ENCODE results near the gene GPR17.

GPR17 gene

GRCh38 chr2:127630096-127630863, 15.7 kb upstream of the GPR17 start:
- no peak for DNase-seq

DNA sequence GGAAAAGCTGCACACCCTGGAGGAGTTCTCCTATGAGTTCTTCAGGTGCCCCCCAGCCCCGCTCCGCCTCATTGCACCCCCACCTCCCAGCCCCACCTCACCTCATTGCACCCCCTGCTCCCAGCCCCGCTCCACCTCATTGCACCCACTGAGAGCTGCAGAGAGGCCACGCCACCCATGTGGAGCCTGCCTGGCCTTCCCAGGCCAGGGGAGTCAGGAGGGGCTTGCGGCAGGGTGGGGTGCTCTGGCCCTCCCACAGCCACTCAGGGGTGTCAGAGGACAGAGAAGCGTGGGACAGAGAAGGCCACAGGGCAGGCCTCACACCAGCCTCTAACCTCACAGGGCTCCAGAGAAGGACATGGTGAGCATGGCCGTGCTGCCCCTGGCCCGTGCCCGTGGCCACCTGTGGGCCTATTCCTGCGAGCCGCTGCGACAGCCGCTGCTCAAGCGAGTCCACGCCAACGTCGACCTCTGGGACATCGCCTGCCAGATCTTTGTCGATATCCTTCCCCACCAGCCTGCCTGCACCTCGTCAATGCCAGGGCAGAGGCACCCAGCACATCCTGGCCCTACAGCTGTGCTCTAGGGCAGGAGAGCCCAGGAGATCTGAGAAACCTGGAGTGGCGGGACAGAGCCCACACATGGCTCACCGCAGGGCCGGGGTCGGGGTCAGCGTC, 15.0 kb upstream of the GPR17 start:
- DNase-seq = no peak

- no peak for DNase-seq
Observed at GRCh38 chr2:127631541-127631996, 14.4 kb upstream of the GPR17 start.

DNA sequence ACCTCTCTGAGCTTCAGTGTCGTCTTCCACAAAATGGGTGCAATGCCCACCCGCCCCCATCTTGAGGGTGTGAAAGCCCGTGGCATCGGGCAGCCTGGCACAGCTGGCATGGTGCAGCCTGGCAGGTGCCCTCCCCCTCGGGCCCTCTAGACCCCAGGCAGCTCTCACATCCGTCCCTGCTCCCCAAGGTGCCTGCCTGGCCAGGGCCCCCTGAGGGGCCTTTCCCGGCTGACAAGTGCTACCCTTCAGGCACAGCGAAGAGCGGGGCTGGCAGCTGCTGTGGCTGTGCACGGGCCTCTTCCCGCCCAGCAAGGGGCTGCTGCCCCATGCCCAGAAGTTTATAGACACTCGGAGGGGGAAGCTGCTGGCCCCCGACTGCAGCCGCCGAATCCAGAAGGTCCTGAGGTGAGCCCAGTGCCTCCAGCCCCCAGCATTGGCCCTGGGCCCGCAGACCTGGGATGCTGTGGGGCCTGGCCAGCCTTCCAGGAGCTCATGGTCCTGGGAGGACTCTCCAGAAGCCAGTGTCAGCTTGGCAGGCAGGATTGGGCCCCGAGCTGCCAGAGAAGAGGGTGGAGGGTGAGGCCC, 13.9 kb upstream of the GPR17 start:
- no peak for DNase-seq

DNA sequence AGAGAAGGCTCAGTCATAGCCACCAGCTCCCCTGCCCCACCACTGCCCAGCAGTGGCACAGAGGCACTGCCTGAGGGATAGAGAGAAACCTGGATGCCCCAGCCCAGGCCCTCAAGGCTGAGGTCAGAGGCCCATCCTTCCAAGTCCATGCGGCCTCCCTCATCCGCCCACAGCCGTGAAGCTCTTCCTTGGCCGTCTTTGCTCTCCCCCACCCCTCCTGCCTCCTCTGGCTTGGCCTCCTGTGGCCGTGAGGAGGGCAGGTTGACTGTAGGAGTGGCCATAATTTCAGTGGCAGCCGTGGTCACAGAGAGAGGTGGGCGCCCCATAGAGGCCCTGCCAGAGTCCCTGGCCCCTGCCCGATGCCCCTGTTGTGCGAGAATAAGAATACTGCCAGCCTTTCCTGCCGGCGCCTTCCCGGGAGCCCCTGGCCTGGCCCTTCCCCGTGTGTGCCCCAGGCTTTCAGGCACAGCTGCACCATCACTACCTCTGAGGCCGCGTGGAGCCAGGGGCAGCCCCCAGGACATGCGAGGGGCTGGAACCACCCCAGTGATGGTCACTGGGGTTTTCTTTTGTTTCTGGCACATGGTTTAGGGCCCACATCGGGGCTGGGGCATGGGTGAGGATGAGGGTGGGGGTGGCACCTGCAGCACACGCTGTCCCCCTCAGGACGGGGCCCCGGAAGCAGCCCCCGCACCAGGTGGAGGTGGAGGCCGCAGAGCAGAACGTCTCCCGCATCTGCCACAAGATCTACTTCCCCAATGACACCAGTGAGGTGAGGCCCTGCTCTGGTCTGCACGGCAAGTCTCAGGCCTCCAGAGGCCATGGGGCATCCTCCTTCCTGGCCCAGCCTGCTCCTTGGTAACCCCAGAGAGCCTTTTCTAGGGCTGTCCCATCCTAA, 13.1 kb upstream of the GPR17 start:
- no peak for DNase-seq

GRCh38 chr2:127633556-127634065, 12.3 kb upstream of the GPR17 start:
- DNase-seq = no peak

- no peak for DNase-seq
Observed at GRCh38 chr2:127634066-127634617, 11.8 kb upstream of the GPR17 start.

- DNase-seq = no peak
Observed at GRCh38 chr2:127634626-127635379, 11.2 kb upstream of the GPR17 start.

DNA sequence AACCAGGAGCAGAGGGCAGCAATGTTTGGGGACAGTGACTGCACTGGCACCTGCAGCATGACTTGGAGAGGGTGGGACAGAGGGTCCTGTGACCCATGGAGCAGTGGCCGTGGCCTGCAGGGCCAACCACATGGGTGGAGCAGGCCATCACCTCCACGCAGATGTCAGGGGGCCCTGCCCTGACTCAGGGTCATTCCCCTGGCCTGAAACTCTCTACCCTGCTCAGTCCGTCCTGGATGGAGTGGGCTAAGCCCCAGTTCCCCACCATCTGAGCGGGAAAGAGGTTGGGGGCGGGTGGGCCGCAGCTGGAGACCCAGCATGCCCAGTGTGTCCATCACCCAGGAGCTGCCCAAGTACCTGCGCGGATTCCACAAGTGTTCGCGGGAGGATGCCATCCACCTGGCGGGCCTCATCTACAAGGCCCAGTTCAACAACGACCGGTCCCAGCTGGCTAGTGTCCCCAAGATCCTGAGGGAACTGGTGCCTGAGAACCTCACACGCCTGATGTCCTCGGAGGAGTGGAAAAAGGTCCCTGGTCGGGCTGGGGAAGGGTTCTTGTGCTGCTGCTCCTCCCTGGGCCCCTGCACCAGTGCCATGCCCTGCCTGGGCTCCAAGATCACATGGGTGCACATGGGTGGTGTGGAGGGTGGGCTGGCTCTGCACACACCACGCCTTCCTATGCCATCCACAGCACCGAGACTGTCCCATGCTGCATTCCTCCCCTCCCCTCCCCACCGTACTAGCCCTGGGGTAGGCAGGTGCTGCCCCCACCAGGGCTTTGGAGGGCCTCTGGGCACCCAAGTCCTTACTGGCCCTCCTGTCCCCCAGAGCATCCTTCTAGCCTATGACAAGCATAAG, 10.3 kb upstream of the GPR17 start:
- DNase-seq = no peak

- no peak for DNase-seq
Observed at GRCh38 chr2:127636248-127637235, 9.4 kb upstream of the GPR17 start.

DNA sequence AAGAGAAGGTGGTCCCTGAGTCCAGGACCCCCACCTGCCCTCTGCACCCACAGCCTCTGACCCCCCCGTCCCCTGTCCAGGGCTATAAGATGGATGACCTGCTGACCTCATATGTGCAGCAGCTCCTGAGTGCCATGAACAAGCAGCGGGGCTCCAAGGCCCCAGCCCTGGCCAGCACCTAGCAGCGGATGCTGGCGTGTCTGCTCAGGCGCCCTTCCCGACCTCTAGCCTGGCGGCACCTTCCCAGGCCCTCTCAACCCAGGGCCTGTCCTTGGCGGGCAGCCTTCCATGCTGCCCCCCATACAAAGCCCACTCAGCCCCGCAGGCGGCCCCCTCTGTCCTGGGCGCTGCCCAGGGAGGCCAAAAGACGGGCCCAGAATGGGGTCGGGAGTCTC, 8.7 kb upstream of the GPR17 start:
- DNase-seq = no peak

GRCh38 chr2:127637725-127638252, 8.2 kb upstream of the GPR17 start:
- no peak for DNase-seq

- DNase-seq = no peak
Observed at GRCh38 chr2:127638361-127639110, 7.4 kb upstream of the GPR17 start.

GRCh38 chr2:127639111-127639474, 6.9 kb upstream of the GPR17 start:
- DNase-seq = no peak

DNA sequence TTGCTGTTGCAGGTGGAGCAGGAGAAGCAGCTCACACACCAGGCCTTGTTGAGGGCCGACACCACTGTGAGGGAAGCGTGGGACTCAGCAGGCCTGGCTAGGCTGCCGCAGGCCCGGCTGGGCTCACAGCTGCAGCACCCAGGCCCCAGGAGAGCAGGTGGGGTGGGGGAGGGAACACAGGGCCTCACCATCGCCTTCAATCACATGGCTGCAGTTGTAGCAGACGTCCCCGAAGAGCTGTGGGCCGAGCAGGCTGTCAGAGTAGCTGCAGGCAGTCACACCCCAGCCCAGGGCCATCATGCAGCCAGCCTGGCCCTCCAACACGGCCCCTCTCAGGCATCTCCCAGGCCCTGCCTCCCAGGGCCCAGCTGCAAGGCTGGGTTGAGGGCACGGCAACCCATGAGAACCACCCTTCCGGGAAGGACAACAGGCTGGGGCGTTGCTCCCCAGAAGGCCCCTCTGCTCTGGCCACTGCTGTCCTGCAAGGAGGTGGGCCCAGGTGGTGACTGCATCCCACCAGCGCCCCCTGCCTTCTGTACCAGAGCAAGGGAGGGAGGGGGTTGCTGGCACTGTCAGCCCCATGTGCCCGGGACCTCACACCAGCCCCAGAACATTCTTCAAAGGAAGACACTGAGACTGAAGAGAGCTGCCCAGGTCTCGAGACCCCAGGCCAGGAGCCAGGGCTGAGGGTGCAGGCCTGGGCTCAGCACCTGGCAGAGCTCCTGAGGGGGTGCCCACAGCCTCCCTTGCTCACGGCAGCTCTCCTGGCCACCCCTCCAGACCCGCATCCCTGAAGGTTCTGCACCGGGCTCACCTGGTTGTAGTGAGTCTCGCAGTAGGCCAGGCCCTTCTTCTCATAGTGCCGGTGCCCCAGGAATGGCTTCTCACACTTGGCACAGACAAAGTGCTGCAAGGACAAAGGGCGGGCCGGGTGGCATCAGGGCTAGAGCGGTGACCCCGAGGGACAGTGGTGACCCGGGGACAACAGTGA, 5.6 kb upstream of the GPR17 start:
- DNase-seq = peak; percentile 5

DNA sequence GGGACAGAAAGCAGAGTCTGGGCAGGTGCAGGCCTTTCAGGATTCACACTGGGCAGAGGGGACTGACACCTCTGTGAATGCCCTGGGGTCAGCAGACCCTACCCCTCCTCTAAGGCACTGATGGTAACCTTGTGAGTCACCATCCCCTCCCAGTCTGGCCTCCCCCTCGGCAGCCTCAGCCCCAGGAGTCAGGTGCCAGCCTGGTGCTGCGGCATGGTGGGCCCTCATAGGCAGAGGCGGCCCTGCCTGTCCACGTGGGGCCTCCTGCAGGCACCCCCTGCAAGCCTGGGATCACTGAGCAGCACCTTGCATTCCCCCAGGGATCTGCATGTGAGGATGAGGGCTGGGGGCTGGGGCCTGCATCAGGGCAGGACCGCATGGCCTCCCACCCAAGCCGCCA, 4.8 kb upstream of the GPR17 start:
- no peak for DNase-seq

DNA sequence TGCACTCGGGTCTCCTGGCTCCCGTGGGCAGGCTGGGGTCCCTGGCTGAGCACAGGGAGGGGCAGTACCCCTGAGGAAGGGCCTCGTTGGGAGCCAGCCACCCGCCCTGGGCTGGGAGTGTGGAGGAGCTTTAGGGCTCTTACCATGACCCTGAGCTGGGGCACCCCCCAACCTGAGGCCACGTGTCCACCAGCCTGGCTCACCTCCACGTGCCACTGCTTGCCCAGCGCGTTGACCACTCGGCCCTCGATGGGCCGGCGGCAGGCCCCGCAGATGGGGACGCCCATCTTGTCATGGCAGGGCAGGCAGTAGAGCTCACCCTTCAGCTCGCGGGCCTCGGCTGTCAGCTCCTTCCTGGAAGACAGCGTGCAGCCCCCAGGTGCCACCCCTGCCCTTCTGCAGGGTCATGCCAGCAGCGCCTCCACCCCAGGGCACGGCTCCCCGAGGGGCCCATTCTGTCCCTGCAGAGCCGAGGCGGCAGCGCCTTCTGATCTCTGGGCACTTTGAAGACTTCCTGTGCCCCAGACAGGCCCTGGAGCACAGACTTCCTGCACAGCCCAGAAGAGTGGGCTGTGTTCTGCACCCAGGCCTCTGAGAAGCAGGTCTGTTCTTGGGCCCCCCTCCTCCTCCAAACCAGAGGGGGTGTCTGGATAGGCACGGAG, 4.0 kb upstream of the GPR17 start:
- DNase-seq = peak; percentile 15
